Cardiac fibroblast (primary cell): ENCODE data around the gene FAM131B.
A peak's percentile ranks its signal among the peaks of the same experiment; 100 is the strongest.

Source experiments
- DNase-seq, 2 donors: peaks; one replicate each; pipeline versions ENCODE4 v3.0.0 to v3.0.0-alpha.2; 2010; ENCODE audit warnings: low read depth in 2 of 2
- H3K4me3 ChIP-seq, 2 donors: replicated peaks in 1 of 2; 1 replicate in 1 of 2; 2 replicates in 1 of 2; pipeline ENCODE4 v1.5.1; 2011; ENCODE audit warnings: low read depth in 2 of 2, low read length in 2 of 2, mild to moderate bottlenecking in 2 of 2, moderate library complexity in 1 of 2
- TF ChIP-seq, protein P1 (sequence below): IDR thresholded peaks from one replicate; pipeline ENCODE4 v1.5.1; 2011; ENCODE audit warnings: low read depth, mild to moderate bottlenecking, low read length, inconsistent platforms

The FAM131B gene

DNA sequence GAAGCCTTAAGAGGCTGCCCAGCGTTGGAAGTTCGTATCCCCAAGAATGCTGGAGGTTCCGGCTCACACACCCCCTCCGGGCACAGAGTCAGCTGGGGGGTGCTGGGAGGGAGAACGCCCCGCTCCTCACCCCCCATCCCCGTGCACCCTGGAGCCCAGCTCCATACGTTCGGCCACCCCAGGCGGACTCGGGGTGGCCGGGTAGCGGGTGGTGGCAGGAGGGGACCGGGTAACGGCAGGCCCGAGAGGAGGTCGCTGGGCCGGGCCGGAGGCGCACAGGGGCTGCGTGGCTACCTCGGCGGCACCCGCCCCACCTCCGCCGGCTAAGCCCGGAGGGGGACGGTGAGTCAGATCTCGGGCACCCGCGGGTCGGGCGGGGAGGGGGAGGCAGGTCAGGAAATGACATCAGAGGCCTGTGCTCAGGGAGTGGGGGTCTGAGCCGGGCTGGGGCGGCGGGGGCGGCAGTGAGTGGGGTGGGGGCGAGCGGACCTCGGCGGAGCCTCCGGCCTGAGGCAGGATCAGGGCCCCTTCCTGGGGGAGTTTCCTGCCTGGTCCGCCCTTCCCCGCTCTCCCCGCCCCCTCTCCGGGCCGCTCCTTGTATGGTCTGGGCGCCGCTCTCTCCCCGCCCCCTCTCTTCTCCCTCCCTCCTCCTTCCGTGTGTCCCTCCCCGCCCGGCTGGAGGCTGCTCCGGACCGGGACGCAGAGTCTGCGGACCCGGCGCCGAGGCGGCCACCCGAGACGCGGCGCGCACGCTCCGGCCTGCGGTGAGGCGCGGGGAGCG lies 18.3 kb upstream of the FAM131B start, which contains the start of gene ZYX:
Gene ZYX, plus strand, starts transcription at position 700 of the 781 bp plus-strand sequence. CDS start 227 bp downstream, outside the sequence.
- DNase-seq, result peak; percentile 98
- H3K4me3 ChIP-seq, result peak within 1 kb of the TSS; percentile 86 to 91
- TF ChIP-seq, protein P1, sequence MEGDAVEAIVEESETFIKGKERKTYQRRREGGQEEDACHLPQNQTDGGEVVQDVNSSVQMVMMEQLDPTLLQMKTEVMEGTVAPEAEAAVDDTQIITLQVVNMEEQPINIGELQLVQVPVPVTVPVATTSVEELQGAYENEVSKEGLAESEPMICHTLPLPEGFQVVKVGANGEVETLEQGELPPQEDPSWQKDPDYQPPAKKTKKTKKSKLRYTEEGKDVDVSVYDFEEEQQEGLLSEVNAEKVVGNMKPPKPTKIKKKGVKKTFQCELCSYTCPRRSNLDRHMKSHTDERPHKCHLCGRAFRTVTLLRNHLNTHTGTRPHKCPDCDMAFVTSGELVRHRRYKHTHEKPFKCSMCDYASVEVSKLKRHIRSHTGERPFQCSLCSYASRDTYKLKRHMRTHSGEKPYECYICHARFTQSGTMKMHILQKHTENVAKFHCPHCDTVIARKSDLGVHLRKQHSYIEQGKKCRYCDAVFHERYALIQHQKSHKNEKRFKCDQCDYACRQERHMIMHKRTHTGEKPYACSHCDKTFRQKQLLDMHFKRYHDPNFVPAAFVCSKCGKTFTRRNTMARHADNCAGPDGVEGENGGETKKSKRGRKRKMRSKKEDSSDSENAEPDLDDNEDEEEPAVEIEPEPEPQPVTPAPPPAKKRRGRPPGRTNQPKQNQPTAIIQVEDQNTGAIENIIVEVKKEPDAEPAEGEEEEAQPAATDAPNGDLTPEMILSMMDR, result no peak

DNA sequence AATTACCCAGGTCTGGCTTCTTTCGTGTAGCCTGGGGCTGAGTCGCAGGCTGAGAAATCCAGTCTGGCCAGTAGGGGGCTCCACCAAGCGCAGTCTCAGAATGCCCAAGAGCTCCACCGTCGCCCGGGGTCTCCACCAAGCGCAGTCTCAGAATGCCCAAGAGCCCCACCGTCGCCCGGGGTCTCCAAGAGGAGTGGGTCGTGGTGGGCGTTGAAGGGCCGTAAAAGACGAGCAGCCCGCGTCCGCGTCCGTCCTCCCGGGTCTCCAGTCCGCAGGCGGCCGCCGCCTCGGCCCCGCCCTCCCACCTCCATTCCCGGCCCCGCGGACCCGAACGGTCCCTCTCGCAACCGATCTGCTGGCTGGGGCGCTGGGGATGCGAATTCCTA lies 17.7 kb upstream of the FAM131B start:
- H3K4me3 ChIP-seq, result peak overlapping the region; percentile 86 to 91
- TF ChIP-seq, protein P1, result peak; percentile 77
- DNase-seq, result peak; percentile 91 to 92

DNA sequence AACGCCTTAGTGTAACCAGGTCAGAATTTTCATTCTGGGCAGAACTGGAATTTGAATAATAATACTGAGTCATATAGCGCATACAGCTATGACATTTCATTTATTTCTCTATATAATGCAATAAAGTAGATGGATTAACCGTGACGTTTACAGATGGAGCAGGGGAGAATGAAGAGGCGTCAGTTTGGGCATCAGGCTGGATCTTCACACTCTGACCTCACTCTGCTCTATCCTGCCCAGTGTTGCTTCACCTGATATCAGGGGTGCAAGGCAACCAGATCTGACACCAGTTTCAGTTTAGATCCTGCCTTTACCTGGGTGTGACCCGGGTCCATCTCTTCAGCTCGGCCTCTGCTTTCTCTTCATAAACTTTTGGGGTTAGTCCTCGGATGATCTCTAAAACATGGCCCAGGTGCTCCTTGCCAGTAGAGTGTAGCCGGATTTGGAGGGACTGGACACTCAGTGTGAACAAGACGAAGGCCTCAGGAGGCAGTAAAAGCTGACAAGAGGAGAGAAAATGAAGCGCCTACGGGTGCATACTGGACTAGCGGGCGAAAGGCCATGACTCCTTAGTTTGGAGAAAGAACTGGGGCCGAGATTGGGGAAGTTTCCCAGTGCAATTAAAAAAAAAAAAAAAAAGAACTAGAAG lies 17.2 kb upstream of the FAM131B start:
- H3K4me3 ChIP-seq, result peak overlapping the region; percentile 86 to 91
- TF ChIP-seq, protein P1, result no peak
- peak in 1 of 2 donors; percentile 37 for DNase-seq

DNA sequence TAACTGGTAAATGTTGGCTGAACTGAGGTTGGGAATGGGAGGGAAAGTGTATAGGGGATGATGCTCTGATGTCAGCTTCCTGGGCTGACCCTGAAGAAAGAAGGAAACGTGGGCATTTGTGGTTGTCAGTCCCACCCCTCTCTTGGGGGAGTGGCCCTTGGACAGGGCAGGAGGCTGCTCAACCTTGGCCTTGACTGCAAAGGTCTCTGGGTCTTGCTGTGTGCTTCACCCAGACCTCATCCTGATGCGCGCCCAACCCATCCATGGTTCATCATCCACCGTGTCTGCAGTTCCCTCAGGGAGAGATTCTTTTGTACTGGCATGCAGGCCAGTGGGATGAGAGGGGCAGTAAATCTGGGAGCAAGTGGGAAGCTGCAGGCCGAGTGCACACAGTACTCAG lies 13.9 kb upstream of the FAM131B start:
- no peak overlapping the region for H3K4me3 ChIP-seq
- DNase-seq, result no peak
- TF ChIP-seq, protein P1, result no peak

DNA sequence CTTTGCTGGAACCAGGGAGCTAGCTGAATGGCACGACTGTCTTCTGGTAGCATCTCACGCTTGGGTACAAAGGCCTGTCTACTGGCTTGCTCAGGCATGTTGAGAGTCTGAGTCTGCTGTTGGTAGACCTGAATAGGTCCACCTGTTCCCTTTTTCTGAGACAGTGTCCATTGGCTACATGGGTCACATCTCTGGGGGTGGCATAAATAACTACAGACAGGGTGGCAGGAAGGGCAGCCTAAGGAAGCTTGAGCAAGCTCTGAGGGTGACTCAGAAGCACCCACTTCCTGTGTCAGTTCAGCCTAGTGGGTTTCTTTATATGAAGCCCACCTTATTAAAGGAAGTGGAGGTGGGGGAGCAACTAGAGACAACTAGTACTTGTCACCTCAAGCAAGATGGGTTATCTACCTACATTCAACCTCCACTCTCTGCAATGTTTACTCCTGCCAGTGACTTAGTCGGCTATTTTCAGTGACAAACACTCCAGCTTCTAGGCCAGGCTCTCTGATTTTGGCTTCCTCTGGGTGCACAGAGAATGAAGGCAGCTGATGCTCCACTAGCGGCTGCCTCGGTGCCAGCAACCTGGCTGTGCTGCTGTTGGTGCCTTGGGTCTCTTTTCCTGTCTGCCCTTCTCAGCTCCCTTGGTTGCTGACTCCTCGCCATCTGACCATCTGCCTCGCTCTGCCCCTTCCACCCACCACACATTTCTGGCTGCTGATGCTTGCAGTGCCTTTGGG lies 13.0 kb upstream of the FAM131B start:
- DNase-seq, result peak in 1 of 2 donors; percentile 18
- TF ChIP-seq, protein P1, result no peak
- no peak overlapping the region for H3K4me3 ChIP-seq

DNA sequence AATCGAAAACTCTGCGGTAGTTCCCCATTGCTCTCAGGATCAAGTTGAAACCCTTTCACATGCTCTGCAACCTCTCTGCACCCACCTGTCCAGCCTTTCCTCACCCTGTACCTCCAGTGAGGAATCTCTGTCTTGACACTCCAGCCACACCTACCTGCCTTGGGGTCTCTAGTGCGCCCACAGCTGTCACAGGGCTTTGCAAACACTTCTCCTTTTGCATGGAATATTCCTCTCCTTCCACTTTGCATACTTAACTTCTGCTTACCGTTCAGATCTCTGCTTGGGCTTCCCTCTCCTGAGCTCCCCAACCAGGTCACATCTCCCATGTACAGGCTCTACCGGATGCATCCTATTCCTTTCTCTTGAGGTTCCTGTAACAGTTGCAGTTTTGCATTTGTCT lies 12.0 kb upstream of the FAM131B start:
- TF ChIP-seq, protein P1, result no peak
- H3K4me3 ChIP-seq, result no peak overlapping the region
- no peak for DNase-seq
